Keratinocyte (primary cell): ENCODE measurements around the gene CALML6. TPM values are rescaled to one million over a fixed set of nuclear protein-coding genes. Genes with fewer than 3 reads are reported as not detected.

Experiments
- DNase-seq: peaks from one replicate; pipeline ENCODE4 v3.0.0-alpha.2; 2011; ENCODE audit warnings: low read depth, missing footprints, low spot score
- FAIRE-seq: peaks from 2 replicates; lab custom pipeline; 2011; peaks lifted over from hg19 to GRCh38; lab: Jason Lieb, UNC
- H2AFZ ChIP-seq: 2 replicates; pipeline ENCODE4 v1.6.0; 2012; ENCODE audit warnings: low read length, control low read depth, inconsistent platforms; ENCODE audit not compliant: control insufficient read depth
- H3K27ac ChIP-seq: 2 replicates; pipeline ENCODE4 v1.5.1; 2011; ENCODE audit warnings: low read length; ENCODE audit not compliant: control insufficient read depth, insufficient read depth
- H3K27me3 ChIP-seq: 3 replicates; pipeline ENCODE4 v1.6.0; 2011; ENCODE audit warnings: low read length; ENCODE audit not compliant: control insufficient read depth, insufficient read depth; ENCODE audit errors: extremely low read depth
- H3K36me3 ChIP-seq, 2 experiments: 2 replicates in 1 of 2; 3 replicates in 1 of 2; pipeline ENCODE4 v1.5.1; 2011; ENCODE audit warnings: low read length in 2 of 2, mild to moderate bottlenecking in 1 of 2; ENCODE audit not compliant: control insufficient read depth in 2 of 2, insufficient read depth in 2 of 2; ENCODE audit errors: extremely low read depth in 1 of 2
- H3K4me1 ChIP-seq: 3 replicates; pipeline ENCODE4 v1.5.1; 2011; ENCODE audit warnings: low read length; ENCODE audit not compliant: control insufficient read depth, insufficient read depth; ENCODE audit errors: extremely low read depth
- H3K4me2 ChIP-seq: 3 replicates; pipeline ENCODE4 v1.6.0; 2011; ENCODE audit warnings: low read depth, low read length; ENCODE audit not compliant: control insufficient read depth, insufficient read depth; ENCODE audit errors: extremely low read depth
- H3K4me3 ChIP-seq, 3 experiments: fragments of 200-600 bp in 1 of 3; sonication (generic) in 1 of 3; 2 replicates in 2 of 3; 3 replicates in 1 of 3; pipeline ENCODE4 v1.5.1; 2011 to 2016; ENCODE audit warnings: low read length in 3 of 3, mild to moderate bottlenecking in 3 of 3, control low read depth in 2 of 3, inconsistent platforms in 1 of 3, low read depth in 1 of 3, mixed read lengths in 1 of 3, mixed run types in 1 of 3, moderate library complexity in 1 of 3; ENCODE audit not compliant: control insufficient read depth in 2 of 3, insufficient read depth in 2 of 3; ENCODE audit errors: extremely low read depth in 1 of 3
- H3K79me2 ChIP-seq: 2 replicates; pipeline ENCODE4 v1.6.0; 2012; ENCODE audit warnings: low read length; ENCODE audit not compliant: control insufficient read depth, insufficient read depth
- H3K9ac ChIP-seq: 3 replicates; pipeline ENCODE4 v1.6.0; 2011; ENCODE audit warnings: low read length; ENCODE audit not compliant: control insufficient read depth, insufficient read depth; ENCODE audit errors: extremely low read depth
- H3K9me1 ChIP-seq: 3 replicates; pipeline ENCODE4 v1.6.0; 2011; ENCODE audit warnings: low read length; ENCODE audit not compliant: control insufficient read depth, insufficient read depth; ENCODE audit errors: extremely low read depth
- H3K9me3 ChIP-seq: 2 replicates; pipeline ENCODE4 v1.5.1; 2012; ENCODE audit warnings: low read depth, low read length; ENCODE audit not compliant: control insufficient read depth
- H4K20me1 ChIP-seq: 3 replicates; pipeline ENCODE4 v1.6.0; 2011; ENCODE audit warnings: low read length; ENCODE audit not compliant: control insufficient read depth, insufficient read depth; ENCODE audit errors: extremely low read depth
- CTCF ChIP-seq, 3 experiments: IDR thresholded peaks in 1 of 3; conservative IDR thresholded peaks in 1 of 3; optimal IDR thresholded peaks in 1 of 3; 2 replicates in 2 of 3; 3 replicates in 1 of 3; pipeline versions ENCODE3 to v1.5.1; 2011; ENCODE audit warnings: low read length in 3 of 3, mild to moderate bottlenecking in 3 of 3, moderate library complexity in 2 of 3, control low read depth in 1 of 3, inconsistent platforms in 1 of 3; ENCODE audit not compliant: insufficient read depth in 2 of 3; ENCODE audit errors: extremely low read depth in 1 of 3
- EZH2 ChIP-seq: IDR thresholded peaks from one replicate; pipeline ENCODE4 v1.6.1; 2012; ENCODE audit warnings: inconsistent platforms, mild to moderate bottlenecking, low read length, moderate library complexity
- dilution Hi-C: fragments of 300-500 bp; cut with MboI; formaldehyde crosslinking; loops from one replicate; pipeline ENCODE4 v1.7.0; 2020; ENCODE audit warnings: low sequenced_read_pairs; ENCODE audit not compliant: extremely low pct_ligation_motif_present
- polyA plus RNA-seq, 5 experiments: library from polyadenylated mRNA; depleted of rRNA in 3 of 5; stranded (reverse) in 3 of 5; stranded (forward) in 1 of 5; unstranded in 1 of 5; fragments of >200 nt; gene quantifications; 1 replicate in 1 of 5; 2 replicates in 3 of 5; 3 replicates in 1 of 5; pipeline versions ENCODE4 v1.2.1 to v1.2.3, GENCODE V29; 2011 to 2012; ENCODE audit warnings: missing spikeins in 2 of 5, low read depth in 1 of 5, low replicate concordance in 1 of 5

CALML6 gene
- polyA plus RNA-seq, 1 donor (not counting 4 experiments of a cell fraction or from before 2014, with no cell fraction given), result 0.08 TPM

GRCh38 chr1:1960480-1961196 is 45.6 kb downstream of the CALML6 start:
- Histone ChIP-seq H3K27ac (no peak overlapping the region), H3K9ac (no peak overlapping the region), H4K20me1 (no peaks in the 10 kb centered on the region), H3K4me3 (no peak overlapping the region), H3K79me2 (no peaks in the 10 kb centered on the region), H2AFZ (no peak overlapping the region), H3K4me2 (no peak overlapping the region), H3K9me1 (no peaks in the 10 kb centered on the region), H3K27me3 (peaks cover 16% of the 10 kb centered on the region), H3K9me3 (no peaks in the 10 kb centered on the region), H3K4me1 (peaks cover 6% of the 10 kb centered on the region), H3K36me3 (no peaks in the 10 kb centered on the region)
- FAIRE-seq, result no peak
- no peak for TF ChIP-seq EZH2
- no peak for TF ChIP-seq CTCF (optimal IDR thresholded peaks at IDR 0.05 in 1 of 3, IDR thresholded peaks at IDR 0.05 in 1 of 3, conservative IDR thresholded peaks at IDR 0.05 in 1 of 3; ENCODE audit: extremely low read depth in 1 of 3, insufficient read depth in 2 of 3, low read length in 3 of 3)
- no peak for DNase-seq
- dilution Hi-C loops, result no loop called here

- Histone ChIP-seq H3K79me2 (no peaks in the 10 kb centered on the region), H3K27me3 (peaks cover 18% of the 10 kb centered on the region), H2AFZ (no peak overlapping the region), H4K20me1 (no peaks in the 10 kb centered on the region), H3K4me3 (no peak overlapping the region), H3K4me2 (no peak overlapping the region), H3K9ac (no peak overlapping the region), H3K4me1 (peaks cover 6% of the 10 kb centered on the region), H3K36me3 (no peaks in the 10 kb centered on the region), H3K9me1 (no peaks in the 10 kb centered on the region), H3K9me3 (no peaks in the 10 kb centered on the region), H3K27ac (no peak overlapping the region)
- DNase-seq, result no peak
- no peak for FAIRE-seq
- no peak for TF ChIP-seq CTCF (optimal IDR thresholded peaks at IDR 0.05 in 1 of 3, IDR thresholded peaks at IDR 0.05 in 1 of 3, conservative IDR thresholded peaks at IDR 0.05 in 1 of 3; ENCODE audit: extremely low read depth in 1 of 3, insufficient read depth in 2 of 3, low read length in 3 of 3)
- no peak for TF ChIP-seq EZH2
- dilution Hi-C loops, result no loop called here
These were observed 47.7 kb downstream of the CALML6 start for GRCh38 chr1:1962752-1963151.
